GM18861 (cell line): Measurements from ENCODE around the gene DDX27.

Experiments
- ATAC-seq: cut with Tn5 transposase; IDR thresholded peaks from one replicate; pipeline ENCODE4 v1.9.1; 2021; ENCODE audit not compliant: unreplicated experiment

Gene DDX27

GRCh38 chr20:49277786-49278035, 58.5 kb downstream of the DDX27 start:
- no peak for ATAC-seq

GRCh38 chr20:49278036-49278817, 59.0 kb downstream of the DDX27 start, which contains the start of gene ZNFX1:
TSS of gene ZNFX1 (minus strand) at chr20:49278057. CDS start at chr20:49275839, 2,218 bp downstream.
- peak; percentile 68 for ATAC-seq

- peak; percentile 0 for ATAC-seq
Observed at GRCh38 chr20:49278818-49279676, 59.8 kb downstream of the DDX27 start.

GRCh38 chr20:49279677-49280462, 60.7 kb downstream of the DDX27 start:
- no peak for ATAC-seq

GRCh38 chr20:49280463-49281058, 61.3 kb downstream of the DDX27 start:
- ATAC-seq, result no peak

GRCh38 chr20:49281059-49281912, 62.1 kb downstream of the DDX27 start:
- ATAC-seq, result no peak

GRCh38 chr20:49281913-49282467, 62.8 kb downstream of the DDX27 start:
- no peak for ATAC-seq

GRCh38 chr20:49282584-49283171, 63.5 kb downstream of the DDX27 start:
- ATAC-seq, result no peak

- no peak for ATAC-seq
Observed at GRCh38 chr20:49283176-49283702, 64.0 kb downstream of the DDX27 start.

- no peak for ATAC-seq
Observed at GRCh38 chr20:49283703-49284625, 64.7 kb downstream of the DDX27 start.

- no peak for ATAC-seq
Observed at GRCh38 chr20:49284818-49285217, 65.6 kb downstream of the DDX27 start.

- ATAC-seq, result no peak
Observed at GRCh38 chr20:49285233-49285668, 66.0 kb downstream of the DDX27 start.

- no peak for ATAC-seq
Observed at GRCh38 chr20:49285813-49286494, 66.7 kb downstream of the DDX27 start.

- ATAC-seq, result no peak
Observed at GRCh38 chr20:49286689-49287551, 67.7 kb downstream of the DDX27 start.

GRCh38 chr20:49287555-49288249, 68.5 kb downstream of the DDX27 start:
- ATAC-seq, result no peak

- ATAC-seq, result no peak
Observed at GRCh38 chr20:49288250-49288751, 69.1 kb downstream of the DDX27 start.
